ENCODE results near the gene RTL1.

Gene RTL1

GRCh38 chr14:100875861-100876590 is 27.5 kb downstream of the RTL1 start:
- TF ChIP-seq EZH2phosphoT487 (conservative IDR thresholded peaks at IDR 0.05; ENCODE audit: low read length), result no peak
- no peak for TF ChIP-seq CTCF (IDR thresholded peaks at IDR 0.05; ENCODE audit: insufficient read depth, low read length, poor library complexity, severe bottlenecking)
- no peak overlapping the region for H2AFZ ChIP-seq (ENCODE audit: low read depth, low read length, severe bottlenecking)
- no peaks in the 10 kb centered on the region for H3K9me3 ChIP-seq (ENCODE audit: insufficient read depth, low read length)
- H3F3A ChIP-seq (ENCODE audit: insufficient read depth), result no peaks in the 10 kb centered on the region
- H3K9me2 ChIP-seq (replicated peaks; ENCODE audit: insufficient read depth, low read length), result no peaks in the 10 kb centered on the region
- no peak overlapping the region for H3K27ac ChIP-seq (ENCODE audit: low read depth, low read length)
- H4K20me1 ChIP-seq (ENCODE audit: low read depth, low read length), result no peaks in the 10 kb centered on the region
- no peak overlapping the region for H3K9ac ChIP-seq (ENCODE audit: low read length)
- no peaks in the 10 kb centered on the region for H3K79me2 ChIP-seq (ENCODE audit: insufficient read depth, low read length)
- H3K27me3 ChIP-seq (ENCODE audit: low read length), result no peaks in the 10 kb centered on the region
- no peak overlapping the region for H3K4me3 ChIP-seq (ENCODE audit: insufficient read depth, low read length, poor library complexity, severe bottlenecking)
- H3K4me2 ChIP-seq (ENCODE audit: low read depth, low read length, poor library complexity, severe bottlenecking), result no peak overlapping the region
- H3K36me3 ChIP-seq (ENCODE audit: low read length), result no peaks in the 10 kb centered on the region

GRCh38 chr14:100875126-100875525 is 28.4 kb downstream of the RTL1 start:
- no peaks in the 10 kb centered on the region for H3K9me2 ChIP-seq (replicated peaks; ENCODE audit: insufficient read depth, low read length)
- no peak overlapping the region for H3K27ac ChIP-seq (ENCODE audit: low read depth, low read length)
- H3K36me3 ChIP-seq (ENCODE audit: low read length), result no peaks in the 10 kb centered on the region
- H3K4me2 ChIP-seq (ENCODE audit: low read depth, low read length, poor library complexity, severe bottlenecking), result no peak overlapping the region
- H2AFZ ChIP-seq (ENCODE audit: low read depth, low read length, severe bottlenecking), result no peak overlapping the region
- no peaks in the 10 kb centered on the region for H3K9me3 ChIP-seq (ENCODE audit: insufficient read depth, low read length)
- no peaks in the 10 kb centered on the region for H3K27me3 ChIP-seq (ENCODE audit: low read length)
- H4K20me1 ChIP-seq (ENCODE audit: low read depth, low read length), result no peaks in the 10 kb centered on the region
- H3K9ac ChIP-seq (ENCODE audit: low read length), result no peak overlapping the region
- H3K79me2 ChIP-seq (ENCODE audit: insufficient read depth, low read length), result no peaks in the 10 kb centered on the region
- TF ChIP-seq EZH2phosphoT487 (conservative IDR thresholded peaks at IDR 0.05; ENCODE audit: low read length), result no peak
- H3K4me3 ChIP-seq (ENCODE audit: insufficient read depth, low read length, poor library complexity, severe bottlenecking), result no peak overlapping the region
- H3F3A ChIP-seq (ENCODE audit: insufficient read depth), result no peaks in the 10 kb centered on the region

GRCh38 chr14:100874411-100875091 is 29.0 kb downstream of the RTL1 start:
- no peaks in the 10 kb centered on the region for H3K9me3 ChIP-seq (ENCODE audit: insufficient read depth, low read length)
- H3K27ac ChIP-seq (ENCODE audit: low read depth, low read length), result no peak overlapping the region
- no peak overlapping the region for H2AFZ ChIP-seq (ENCODE audit: low read depth, low read length, severe bottlenecking)
- no peaks in the 10 kb centered on the region for H3K27me3 ChIP-seq (ENCODE audit: low read length)
- H3F3A ChIP-seq (ENCODE audit: insufficient read depth), result no peaks in the 10 kb centered on the region
- H3K4me3 ChIP-seq (ENCODE audit: insufficient read depth, low read length, poor library complexity, severe bottlenecking), result no peak overlapping the region
- TF ChIP-seq EZH2phosphoT487 (conservative IDR thresholded peaks at IDR 0.05; ENCODE audit: low read length) (no peak), CTCF (IDR thresholded peaks at IDR 0.05; ENCODE audit: insufficient read depth, low read length, poor library complexity, severe bottlenecking) (no peak)
- no peaks in the 10 kb centered on the region for H3K36me3 ChIP-seq (ENCODE audit: low read length)
- no peaks in the 10 kb centered on the region for H4K20me1 ChIP-seq (ENCODE audit: low read depth, low read length)
- no peaks in the 10 kb centered on the region for H3K79me2 ChIP-seq (ENCODE audit: insufficient read depth, low read length)
- H3K9me2 ChIP-seq (replicated peaks; ENCODE audit: insufficient read depth, low read length), result no peaks in the 10 kb centered on the region
- no peak overlapping the region for H3K9ac ChIP-seq (ENCODE audit: low read length)
- H3K4me2 ChIP-seq (ENCODE audit: low read depth, low read length, poor library complexity, severe bottlenecking), result no peak overlapping the region

- no peaks in the 10 kb centered on the region for H4K20me1 ChIP-seq (ENCODE audit: low read depth, low read length)
Observed at GRCh38 chr14:100874051-100874410, 29.5 kb downstream of the RTL1 start.

More at GRCh38 chr14:100874051-100874410, 29.5 kb downstream of the RTL1 start:
- Histone ChIP-seq H3K9me2 (replicated peaks; ENCODE audit: insufficient read depth, low read length) (no peaks in the 10 kb centered on the region), H3K9ac (ENCODE audit: low read length) (no peak overlapping the region), H3K27ac (ENCODE audit: low read depth, low read length) (no peak overlapping the region), H3K4me2 (ENCODE audit: low read depth, low read length, poor library complexity, severe bottlenecking) (no peak overlapping the region), H3K27me3 (ENCODE audit: low read length) (no peaks in the 10 kb centered on the region), H3K9me3 (ENCODE audit: insufficient read depth, low read length) (no peaks in the 10 kb centered on the region), H3K79me2 (ENCODE audit: insufficient read depth, low read length) (no peaks in the 10 kb centered on the region), H3K36me3 (ENCODE audit: low read length) (no peaks in the 10 kb centered on the region), H3K4me3 (ENCODE audit: insufficient read depth, low read length, poor library complexity, severe bottlenecking) (no peak overlapping the region), H2AFZ (ENCODE audit: low read depth, low read length, severe bottlenecking) (no peak overlapping the region), H3F3A (ENCODE audit: insufficient read depth) (no peaks in the 10 kb centered on the region)
- no peak for TF ChIP-seq EZH2phosphoT487 (conservative IDR thresholded peaks at IDR 0.05; ENCODE audit: low read length)
- TF ChIP-seq CTCF (IDR thresholded peaks at IDR 0.05; ENCODE audit: insufficient read depth, low read length, poor library complexity, severe bottlenecking), result no peak
